ENCODE data around the gene PTPN9. TPM values are rescaled to one million over a fixed set of nuclear protein-coding genes. Genes with fewer than 3 reads are reported as not detected.
"Not testable (repeated sequence)": the region's sequence is repeated elsewhere in the genome, so short reads cannot be mapped to it uniquely, and the experiment has no call there.

PTPN9 gene
- total RNA-seq, 1 donor from 2014 or later: 138 TPM

- Mint-ChIP-seq H3K4me1 (ENCODE audit: low read depth, unreplicated experiment) (peaks cover 8% of the 10 kb centered on the region), H3K4me3 (ENCODE audit: unreplicated experiment) (no peak overlapping the region), H3K9me3 (ENCODE audit: unreplicated experiment) (peaks cover 19% of the 10 kb centered on the region), H3K27me3 (ENCODE audit: unreplicated experiment) (peaks cover 7% of the 10 kb centered on the region), H3K36me3 (ENCODE audit: unreplicated experiment) (peaks cover 28% of the 10 kb centered on the region), H3K27ac (ENCODE audit: unreplicated experiment) (no peak overlapping the region)
- DNase-seq: no peak
- TF ChIP-seq CTCF (IDR thresholded peaks at IDR 0.05; ENCODE audit: partially characterized antibody, unreplicated experiment): no peak
Measured at GRCh38 chr15:75502360-75502759, 76.8 kb downstream of the PTPN9 start.

- Mint-ChIP-seq H3K4me3 (ENCODE audit: unreplicated experiment) (no peak overlapping the region), H3K27me3 (ENCODE audit: unreplicated experiment) (peaks cover 2% of the 10 kb centered on the region), H3K9me3 (ENCODE audit: unreplicated experiment) (no peaks in the 10 kb centered on the region), H3K4me1 (ENCODE audit: low read depth, unreplicated experiment) (no peaks in the 10 kb centered on the region), H3K36me3 (ENCODE audit: unreplicated experiment) (no peaks in the 10 kb centered on the region), H3K27ac (ENCODE audit: unreplicated experiment) (no peak overlapping the region)
- no peak for DNase-seq
- TF ChIP-seq CTCF (IDR thresholded peaks at IDR 0.05; ENCODE audit: partially characterized antibody, unreplicated experiment): no peak
Measured at GRCh38 chr15:75493732-75494131, 85.4 kb downstream of the PTPN9 start.

- no peak overlapping the region for H3K4me3 Mint-ChIP-seq (ENCODE audit: unreplicated experiment)
- no peak for TF ChIP-seq CTCF (IDR thresholded peaks at IDR 0.05; ENCODE audit: partially characterized antibody, unreplicated experiment)
- peaks cover 32% of the 10 kb centered on the region for H3K36me3 Mint-ChIP-seq (ENCODE audit: unreplicated experiment)
- DNase-seq: no peak
- H3K27me3 Mint-ChIP-seq (ENCODE audit: unreplicated experiment): peaks cover 12% of the 10 kb centered on the region
- peak overlapping the region; percentile 28 for H3K27ac Mint-ChIP-seq (ENCODE audit: unreplicated experiment)
- no peaks in the 10 kb centered on the region for H3K4me1 Mint-ChIP-seq (ENCODE audit: low read depth, unreplicated experiment)
- H3K9me3 Mint-ChIP-seq (ENCODE audit: unreplicated experiment): peaks cover 31% of the 10 kb centered on the region
Measured at GRCh38 chr15:75483961-75484360, 95.2 kb downstream of the PTPN9 start.

DNA sequence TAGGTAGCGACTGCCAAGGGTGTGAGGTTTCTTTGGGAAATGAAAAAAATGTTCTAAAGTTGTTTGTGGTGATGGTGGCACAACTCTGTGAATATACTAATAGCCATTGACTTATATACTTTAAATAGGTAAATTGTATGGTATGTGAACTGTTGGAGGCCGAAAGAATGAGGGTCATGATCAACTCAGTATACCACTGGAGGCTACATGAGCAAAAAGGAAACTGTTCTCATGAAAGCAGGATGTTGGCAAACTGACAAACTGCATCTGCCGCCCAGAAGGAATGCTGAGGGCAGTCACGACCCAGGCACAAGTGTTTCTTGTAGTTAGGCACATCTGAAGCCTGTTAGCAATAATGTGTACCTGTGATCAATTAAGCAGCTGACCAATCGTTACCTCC, 95.6 kb downstream of the PTPN9 start:
- H3K27me3 Mint-ChIP-seq (ENCODE audit: unreplicated experiment): peaks cover 12% of the 10 kb centered on the region
- H3K27ac Mint-ChIP-seq (ENCODE audit: unreplicated experiment); DNase-seq; H3K4me1 Mint-ChIP-seq (ENCODE audit: low read depth, unreplicated experiment); H3K4me3 Mint-ChIP-seq (ENCODE audit: unreplicated experiment): not testable (repeated sequence)
- peaks cover 32% of the 10 kb centered on the region for H3K36me3 Mint-ChIP-seq (ENCODE audit: unreplicated experiment)
- peaks cover 33% of the 10 kb centered on the region for H3K9me3 Mint-ChIP-seq (ENCODE audit: unreplicated experiment)

- peaks cover 12% of the 10 kb centered on the region for H3K27me3 Mint-ChIP-seq (ENCODE audit: unreplicated experiment)
- TF ChIP-seq CTCF (IDR thresholded peaks at IDR 0.05; ENCODE audit: partially characterized antibody, unreplicated experiment): no peak
- H3K9me3 Mint-ChIP-seq (ENCODE audit: unreplicated experiment): peaks cover 33% of the 10 kb centered on the region
- no peak overlapping the region for H3K27ac Mint-ChIP-seq (ENCODE audit: unreplicated experiment)
- H3K4me1 Mint-ChIP-seq (ENCODE audit: low read depth, unreplicated experiment): no peaks in the 10 kb centered on the region
- DNase-seq: no peak
- no peak overlapping the region for H3K4me3 Mint-ChIP-seq (ENCODE audit: unreplicated experiment)
- H3K36me3 Mint-ChIP-seq (ENCODE audit: unreplicated experiment): peaks cover 32% of the 10 kb centered on the region
Measured at GRCh38 chr15:75483106-75483505, 96.0 kb downstream of the PTPN9 start.

GRCh38 chr15:75480463-75480862, 98.7 kb downstream of the PTPN9 start:
- H3K27ac Mint-ChIP-seq (ENCODE audit: unreplicated experiment): peak overlapping the region; percentile 38
- H3K36me3 Mint-ChIP-seq (ENCODE audit: unreplicated experiment): peaks cover 37% of the 10 kb centered on the region
- peaks cover 30% of the 10 kb centered on the region for H3K9me3 Mint-ChIP-seq (ENCODE audit: unreplicated experiment)
- not testable (repeated sequence) for H3K4me1 Mint-ChIP-seq (ENCODE audit: low read depth, unreplicated experiment); H3K4me3 Mint-ChIP-seq (ENCODE audit: unreplicated experiment); DNase-seq
- H3K27me3 Mint-ChIP-seq (ENCODE audit: unreplicated experiment): peaks cover 11% of the 10 kb centered on the region
